HL-60 (cell line): Measurements from ENCODE around the gene UGT3A2.

Experiments used
- DNase-seq, 2 experiments: peaks; one replicate each; pipeline ENCODE4 v3.0.0-alpha.2; 2010 to 2020; ENCODE audit warnings: low read depth in 1 of 2, low spot score in 1 of 2
- H3K27ac ChIP-seq: fragments of 250-450 bp; sonication (Bioruptor Pico); replicated peaks from 2 replicates; pipeline ENCODE4 v1.5.1; 2020; ENCODE audit warnings: mild to moderate bottlenecking, moderate library complexity
- H3K27me3 ChIP-seq: fragments of 250-450 bp; sonication (Bioruptor Pico); 2 replicates; pipeline ENCODE4 v1.5.1; 2021; ENCODE audit warnings: mild to moderate bottlenecking, moderate library complexity; ENCODE audit not compliant: insufficient read depth, poor library complexity, severe bottlenecking
- H3K4me3 ChIP-seq: replicated peaks from 2 replicates; pipeline ENCODE4 v1.5.1; 2011; ENCODE audit warnings: mild to moderate bottlenecking, control low read depth, low read length; ENCODE audit not compliant: insufficient read depth
- CTCF ChIP-seq: IDR thresholded peaks from one replicate; pipeline ENCODE4 v1.5.1; 2011; ENCODE audit warnings: low read length, control low read depth, inconsistent platforms; ENCODE audit not compliant: insufficient read depth
- GABPA ChIP-seq: IDR thresholded peaks from 2 replicates; pipeline ENCODE4 v1.6.1; 2012; ENCODE audit warnings: low read depth
- POLR2AphosphoS5 ChIP-seq: IDR thresholded peaks from 2 replicates; pipeline ENCODE4 v1.6.1; 2012; ENCODE audit warnings: low read depth
- REST ChIP-seq: IDR thresholded peaks from 2 replicates; pipeline ENCODE4 v1.6.1; 2012; ENCODE audit warnings: low read depth; ENCODE audit not compliant: insufficient replicate concordance
- SPI1 ChIP-seq: IDR thresholded peaks from 2 replicates; pipeline ENCODE4 v1.6.1; 2012; ENCODE audit warnings: low read depth, mild to moderate bottlenecking, borderline replicate concordance

Gene UGT3A2

GRCh38 chr5:35999547-35999946 lies 67.1 kb downstream of the UGT3A2 start:
- H3K27ac ChIP-seq: no peak overlapping the region
- H3K27me3 ChIP-seq: no peaks in the 10 kb centered on the region
- H3K4me3 ChIP-seq: no peak overlapping the region
- TF ChIP-seq SPI1: no peak
- TF ChIP-seq POLR2AphosphoS5: no peak
- TF ChIP-seq CTCF: no peak
- no peak for TF ChIP-seq REST
- no peak for TF ChIP-seq GABPA
- DNase-seq: no peak

GRCh38 chr5:35996076-35996475 lies 70.6 kb downstream of the UGT3A2 start:
- no peak overlapping the region for H3K4me3 ChIP-seq
- H3K27ac ChIP-seq: no peak overlapping the region
- DNase-seq: no peak
- H3K27me3 ChIP-seq: no peaks in the 10 kb centered on the region
- TF ChIP-seq CTCF (no peak), POLR2AphosphoS5 (no peak), GABPA (no peak), REST (no peak), SPI1 (no peak)

- DNase-seq: no peak
- no peak within 1 kb of the TSS for H3K27ac ChIP-seq
- TF ChIP-seq GABPA (no peak), CTCF (no peak), POLR2AphosphoS5 (no peak), SPI1 (no peak), REST (no peak)
- no peaks in the 10 kb centered on the region for H3K27me3 ChIP-seq
- H3K4me3 ChIP-seq: no peak within 1 kb of the TSS
Measured at GRCh38 chr5:35990941-35991611, 75.6 kb downstream of the UGT3A2 start, which contains the start of gene UGT3A1. Gene UGT3A1, minus strand, starts transcription at chr5:35991390. Its CDS starts 150 bp downstream, at chr5:35991240.
